SK-N-SH treated with all-trans-retinoic acid at 6 μM for 48 hours (cell line): ENCODE measurements around the gene SPAST.
"Not testable (repeated sequence)": the region's sequence is repeated elsewhere in the genome, so short reads cannot be mapped to it uniquely, and the experiment has no call there.

ENCODE experiments used
- ATAC-seq: fragments of 200-7000 bp; cut with Tn5 transposase; 3 replicates; pipeline ENCODE4 v1.9.1; 2020; ENCODE audit warnings: mild to moderate bottlenecking, moderate library complexity
- ARNTL ChIP-seq: fragments of 450-650 bp; formaldehyde crosslinking; IDR thresholded peaks from 2 replicates; pipeline ENCODE4 v1.5.0; 2020; ENCODE audit warnings: low read depth, mild to moderate bottlenecking, moderate library complexity, borderline replicate concordance
- BACH2 ChIP-seq: fragments of 250-450 bp; sonication (Bioruptor Pico); IDR thresholded peaks from 2 replicates; pipeline ENCODE4 v1.9.0; 2021; ENCODE audit warnings: mild to moderate bottlenecking, borderline replicate concordance
- CSDC2 ChIP-seq: fragments of 250-450 bp; sonication (Bioruptor Pico); IDR thresholded peaks from 2 replicates; pipeline ENCODE4 v1.5.0; 2020; ENCODE audit warnings: mild to moderate bottlenecking, moderate library complexity
- ESRRG ChIP-seq: fragments of 250-450 bp; sonication (Bioruptor Pico); IDR thresholded peaks from 2 replicates; pipeline ENCODE4 v1.6.1; 2021; ENCODE audit warnings: mild to moderate bottlenecking
- ISL1 ChIP-seq: fragments of 250-450 bp; sonication (Bioruptor Pico); IDR thresholded peaks from 2 replicates; pipeline ENCODE4 v2.1.2; 2022; ENCODE audit warnings: mild to moderate bottlenecking, moderate library complexity
- OSR1 ChIP-seq: fragments of 250-450 bp; sonication (Bioruptor Pico); IDR thresholded peaks from 2 replicates; pipeline ENCODE4 v1.8.0; 2022; ENCODE audit warnings: moderate library complexity, mild to moderate bottlenecking, inconsistent platforms
- RARB ChIP-seq: fragments of 250-450 bp; sonication (Bioruptor Pico); IDR thresholded peaks from 2 replicates; pipeline ENCODE4 v1.8.0; 2021; ENCODE audit warnings: mild to moderate bottlenecking, moderate library complexity
- SNAI2 ChIP-seq: fragments of 250-450 bp; sonication (Bioruptor Pico); IDR thresholded peaks from 2 replicates; pipeline ENCODE4 v1.5.0; 2020; ENCODE audit warnings: mild to moderate bottlenecking, moderate library complexity
- TOX ChIP-seq: fragments of 250-450 bp; sonication (Bioruptor Pico); IDR thresholded peaks from 2 replicates; pipeline ENCODE4 v1.8.0; 2021; ENCODE audit warnings: mild to moderate bottlenecking, moderate library complexity, borderline replicate concordance
- ZFP3 ChIP-seq: fragments of 250-450 bp; sonication (Bioruptor Pico); IDR thresholded peaks from 2 replicates; pipeline ENCODE4 v1.5.0; 2020; ENCODE audit warnings: mild to moderate bottlenecking, moderate library complexity
- ZFP30 ChIP-seq: fragments of 450-650 bp; formaldehyde crosslinking; IDR thresholded peaks from 2 replicates; pipeline ENCODE4 v1.5.0; 2022; ENCODE audit warnings: mild to moderate bottlenecking, moderate library complexity
- ZNF70 ChIP-seq: fragments of 450-650 bp; formaldehyde crosslinking; IDR thresholded peaks from 2 replicates; pipeline ENCODE4 v1.5.0; 2020; ENCODE audit warnings: mild to moderate bottlenecking, moderate library complexity
- ZNF8 ChIP-seq: fragments of 450-650 bp; formaldehyde crosslinking; IDR thresholded peaks from 2 replicates; pipeline ENCODE4 v1.5.0; 2020; ENCODE audit warnings: mild to moderate bottlenecking, moderate library complexity
- TF ChIP-seq, protein P1 (sequence below): fragments of 250-450 bp; sonication (Bioruptor Pico); IDR thresholded peaks from 2 replicates; pipeline ENCODE4 v1.5.0; 2020; ENCODE audit warnings: mild to moderate bottlenecking, moderate library complexity
- TF ChIP-seq, protein P2 (sequence below): fragments of 250-450 bp; sonication (Bioruptor Pico); IDR thresholded peaks from 2 replicates; pipeline ENCODE4 v1.5.1; 2020; ENCODE audit warnings: low read depth, mild to moderate bottlenecking, moderate library complexity
- TF ChIP-seq, protein P3 (sequence below): fragments of 250-450 bp; sonication (Bioruptor Pico); IDR thresholded peaks from 2 replicates; pipeline ENCODE4 v1.8.0; 2020; ENCODE audit warnings: mild to moderate bottlenecking, moderate library complexity, borderline replicate concordance
- TF ChIP-seq, protein P4 (sequence below): fragments of 250-450 bp; sonication (Bioruptor Pico); IDR thresholded peaks from 2 replicates; pipeline ENCODE4 v1.5.1; 2021; ENCODE audit warnings: mild to moderate bottlenecking, moderate library complexity

SPAST gene

DNA sequence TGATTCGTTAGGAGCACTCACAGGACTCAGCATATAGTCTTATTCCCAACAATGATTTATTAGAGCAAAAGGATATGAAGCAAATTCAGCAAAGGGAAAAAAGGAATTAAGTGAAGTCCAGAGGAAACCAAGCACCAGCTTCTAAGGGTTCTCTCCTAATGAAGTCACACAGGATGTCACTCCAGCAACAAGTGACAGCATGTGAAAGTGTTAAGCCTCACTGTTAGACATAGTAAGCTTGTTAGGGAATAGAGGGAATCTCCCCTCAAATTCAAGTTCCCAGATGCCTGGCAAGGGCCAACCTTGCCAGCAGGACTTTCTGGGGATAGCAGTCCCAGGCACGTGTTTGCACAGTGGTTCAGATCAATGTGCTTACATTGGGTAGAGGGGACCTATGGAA is 97.9 kb downstream of the SPAST start (continued):
- TF ChIP-seq, protein P1, sequence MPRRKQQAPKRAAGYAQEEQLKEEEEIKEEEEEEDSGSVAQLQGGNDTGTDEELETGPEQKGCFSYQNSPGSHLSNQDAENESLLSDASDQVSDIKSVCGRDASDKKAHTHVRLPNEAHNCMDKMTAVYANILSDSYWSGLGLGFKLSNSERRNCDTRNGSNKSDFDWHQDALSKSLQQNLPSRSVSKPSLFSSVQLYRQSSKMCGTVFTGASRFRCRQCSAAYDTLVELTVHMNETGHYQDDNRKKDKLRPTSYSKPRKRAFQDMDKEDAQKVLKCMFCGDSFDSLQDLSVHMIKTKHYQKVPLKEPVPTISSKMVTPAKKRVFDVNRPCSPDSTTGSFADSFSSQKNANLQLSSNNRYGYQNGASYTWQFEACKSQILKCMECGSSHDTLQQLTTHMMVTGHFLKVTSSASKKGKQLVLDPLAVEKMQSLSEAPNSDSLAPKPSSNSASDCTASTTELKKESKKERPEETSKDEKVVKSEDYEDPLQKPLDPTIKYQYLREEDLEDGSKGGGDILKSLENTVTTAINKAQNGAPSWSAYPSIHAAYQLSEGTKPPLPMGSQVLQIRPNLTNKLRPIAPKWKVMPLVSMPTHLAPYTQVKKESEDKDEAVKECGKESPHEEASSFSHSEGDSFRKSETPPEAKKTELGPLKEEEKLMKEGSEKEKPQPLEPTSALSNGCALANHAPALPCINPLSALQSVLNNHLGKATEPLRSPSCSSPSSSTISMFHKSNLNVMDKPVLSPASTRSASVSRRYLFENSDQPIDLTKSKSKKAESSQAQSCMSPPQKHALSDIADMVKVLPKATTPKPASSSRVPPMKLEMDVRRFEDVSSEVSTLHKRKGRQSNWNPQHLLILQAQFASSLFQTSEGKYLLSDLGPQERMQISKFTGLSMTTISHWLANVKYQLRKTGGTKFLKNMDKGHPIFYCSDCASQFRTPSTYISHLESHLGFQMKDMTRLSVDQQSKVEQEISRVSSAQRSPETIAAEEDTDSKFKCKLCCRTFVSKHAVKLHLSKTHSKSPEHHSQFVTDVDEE (CRISPR knock-in tag): no peak
- TF ChIP-seq, protein P2, sequence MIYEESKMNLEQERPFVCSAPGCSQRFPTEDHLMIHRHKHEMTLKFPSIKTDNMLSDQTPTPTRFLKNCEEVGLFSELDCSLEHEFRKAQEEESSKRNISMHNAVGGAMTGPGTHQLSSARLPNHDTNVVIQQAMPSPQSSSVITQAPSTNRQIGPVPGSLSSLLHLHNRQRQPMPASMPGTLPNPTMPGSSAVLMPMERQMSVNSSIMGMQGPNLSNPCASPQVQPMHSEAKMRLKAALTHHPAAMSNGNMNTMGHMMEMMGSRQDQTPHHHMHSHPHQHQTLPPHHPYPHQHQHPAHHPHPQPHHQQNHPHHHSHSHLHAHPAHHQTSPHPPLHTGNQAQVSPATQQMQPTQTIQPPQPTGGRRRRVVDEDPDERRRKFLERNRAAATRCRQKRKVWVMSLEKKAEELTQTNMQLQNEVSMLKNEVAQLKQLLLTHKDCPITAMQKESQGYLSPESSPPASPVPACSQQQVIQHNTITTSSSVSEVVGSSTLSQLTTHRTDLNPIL (CRISPR knock-in tag): no peak
- TF ChIP-seq, all 23 proteins: peak for 0

DNA sequence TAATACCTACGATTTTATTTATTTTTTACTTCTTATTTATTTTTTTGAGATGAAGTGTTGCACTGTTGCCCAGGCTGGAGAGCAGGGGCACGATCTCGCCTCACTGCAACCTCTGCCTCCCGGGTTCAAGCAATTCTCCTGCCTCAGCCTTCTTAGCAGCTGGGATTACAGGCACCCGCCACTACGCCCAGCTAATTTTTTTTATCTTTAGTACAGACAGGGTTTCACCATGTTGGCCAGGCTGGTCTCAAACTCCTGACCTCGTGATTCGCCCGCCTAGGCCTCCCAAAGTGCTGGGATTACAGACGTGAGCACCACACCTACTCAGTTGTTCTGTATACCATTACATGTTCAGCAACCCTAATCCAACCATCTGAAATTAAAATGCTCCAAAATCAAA is 100.9 kb downstream of the SPAST start:
- not testable (repeated sequence) for ATAC-seq

DNA sequence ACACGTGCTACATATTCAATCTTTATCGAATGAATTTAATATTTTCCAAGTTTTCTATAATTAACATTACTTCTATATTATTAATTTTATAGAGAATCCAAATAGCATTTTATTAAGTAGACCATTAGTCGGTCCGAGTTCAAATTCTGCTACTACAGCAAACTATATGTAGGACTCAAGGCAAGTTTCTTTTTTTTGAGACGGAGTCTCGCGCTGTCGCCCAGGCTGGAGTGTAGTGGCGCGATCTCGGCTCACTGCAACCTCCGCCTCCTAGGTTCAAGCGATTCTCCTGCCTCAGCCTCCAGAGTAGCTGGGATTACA is 101.6 kb downstream of the SPAST start:
- TF ChIP-seq, protein P1 (CRISPR knock-in tag): peak; percentile 39; the same call in 1 of the 2 replicates
- ATAC-seq: peak; percentile 54

DNA sequence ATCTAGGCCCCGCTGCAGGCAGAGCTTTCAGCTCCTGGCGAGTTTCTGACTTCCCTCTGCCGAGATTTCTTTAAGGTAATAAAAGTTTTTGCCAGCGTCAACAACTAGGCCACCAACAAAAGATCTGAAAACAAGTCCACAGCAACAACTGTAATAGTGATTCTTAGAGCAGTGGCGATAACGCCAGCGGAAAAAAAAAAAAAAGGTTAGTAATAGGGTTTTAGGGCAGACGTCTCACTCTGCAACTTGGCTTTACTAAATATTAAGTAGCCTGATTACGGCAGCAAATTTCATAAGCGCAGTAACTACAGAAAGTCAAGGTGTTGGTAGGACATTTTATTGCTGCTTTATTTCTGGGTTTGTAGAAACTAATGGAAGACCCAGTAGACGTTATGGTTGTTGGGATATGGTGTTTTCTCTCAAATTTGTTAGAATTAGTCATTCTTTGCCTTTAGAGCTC is 102.8 kb downstream of the SPAST start:
- no peak for ATAC-seq
- no peak for TF ChIP-seq ZNF8

DNA sequence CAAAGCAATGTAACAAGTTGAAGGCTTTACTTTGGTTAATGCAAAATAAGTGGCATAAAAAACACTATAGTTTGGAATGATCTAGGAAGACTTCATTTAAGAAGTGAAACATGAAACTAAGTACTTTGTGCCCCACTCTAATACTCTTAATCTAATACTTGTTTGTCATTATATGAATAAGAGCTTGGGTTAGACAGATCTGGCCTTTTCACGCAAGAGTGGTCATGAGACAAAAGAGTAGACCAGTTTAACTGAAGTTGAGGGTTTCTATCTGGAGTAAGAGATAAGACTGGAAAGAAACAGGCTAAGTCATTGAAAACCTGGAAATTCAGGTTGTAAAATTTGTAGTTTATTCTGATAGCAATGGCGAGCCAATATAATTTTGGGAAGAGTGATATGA is 105.2 kb downstream of the SPAST start:
- no peak for ATAC-seq
- TF ChIP-seq RARB (CRISPR knock-in tag) (no peak), ARNTL (CRISPR knock-in tag) (no peak), ESRRG (CRISPR knock-in tag) (no peak), ZFP3 (CRISPR knock-in tag) (no peak), TOX (no peak), ZNF70 (CRISPR knock-in tag) (no peak), ZFP30 (CRISPR knock-in tag) (no peak), BACH2 (CRISPR knock-in tag) (no peak), OSR1 (CRISPR knock-in tag) (no peak), ISL1 (no peak), SNAI2 (CRISPR knock-in tag) (no peak), CSDC2 (CRISPR knock-in tag) (no peak)
- TF ChIP-seq, protein P2 (CRISPR knock-in tag): no peak
- TF ChIP-seq, protein P3, sequence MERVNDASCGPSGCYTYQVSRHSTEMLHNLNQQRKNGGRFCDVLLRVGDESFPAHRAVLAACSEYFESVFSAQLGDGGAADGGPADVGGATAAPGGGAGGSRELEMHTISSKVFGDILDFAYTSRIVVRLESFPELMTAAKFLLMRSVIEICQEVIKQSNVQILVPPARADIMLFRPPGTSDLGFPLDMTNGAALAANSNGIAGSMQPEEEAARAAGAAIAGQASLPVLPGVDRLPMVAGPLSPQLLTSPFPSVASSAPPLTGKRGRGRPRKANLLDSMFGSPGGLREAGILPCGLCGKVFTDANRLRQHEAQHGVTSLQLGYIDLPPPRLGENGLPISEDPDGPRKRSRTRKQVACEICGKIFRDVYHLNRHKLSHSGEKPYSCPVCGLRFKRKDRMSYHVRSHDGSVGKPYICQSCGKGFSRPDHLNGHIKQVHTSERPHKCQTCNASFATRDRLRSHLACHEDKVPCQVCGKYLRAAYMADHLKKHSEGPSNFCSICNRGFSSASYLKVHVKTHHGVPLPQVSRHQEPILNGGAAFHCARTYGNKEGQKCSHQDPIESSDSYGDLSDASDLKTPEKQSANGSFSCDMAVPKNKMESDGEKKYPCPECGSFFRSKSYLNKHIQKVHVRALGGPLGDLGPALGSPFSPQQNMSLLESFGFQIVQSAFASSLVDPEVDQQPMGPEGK (CRISPR knock-in tag): no peak
- TF ChIP-seq, protein P4, sequence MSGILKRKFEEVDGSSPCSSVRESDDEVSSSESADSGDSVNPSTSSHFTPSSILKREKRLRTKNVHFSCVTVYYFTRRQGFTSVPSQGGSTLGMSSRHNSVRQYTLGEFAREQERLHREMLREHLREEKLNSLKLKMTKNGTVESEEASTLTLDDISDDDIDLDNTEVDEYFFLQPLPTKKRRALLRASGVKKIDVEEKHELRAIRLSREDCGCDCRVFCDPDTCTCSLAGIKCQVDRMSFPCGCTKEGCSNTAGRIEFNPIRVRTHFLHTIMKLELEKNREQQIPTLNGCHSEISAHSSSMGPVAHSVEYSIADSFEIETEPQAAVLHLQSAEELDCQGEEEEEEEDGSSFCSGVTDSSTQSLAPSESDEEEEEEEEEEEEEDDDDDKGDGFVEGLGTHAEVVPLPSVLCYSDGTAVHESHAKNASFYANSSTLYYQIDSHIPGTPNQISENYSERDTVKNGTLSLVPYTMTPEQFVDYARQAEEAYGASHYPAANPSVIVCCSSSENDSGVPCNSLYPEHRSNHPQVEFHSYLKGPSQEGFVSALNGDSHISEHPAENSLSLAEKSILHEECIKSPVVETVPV: no peak
